ENCODE results near the gene GABRA5. TPM values are rescaled to one million over a fixed set of nuclear protein-coding genes. Genes with fewer than 3 reads are reported as not detected.
"Not testable (repeated sequence)": the region's sequence is repeated elsewhere in the genome, so short reads cannot be mapped to it uniquely, and the experiment has no call there.

Gene GABRA5
- total RNA-seq, 6 experiments from 2014 or later: 2.0 to 4.9 (median 3.2) TPM

GRCh38 chr15:26894181-26894580 lies 27.3 kb downstream of the GABRA5 start:
- no peak for DNase-seq
- Mint-ChIP-seq H3K4me1 (ENCODE audit: low read depth) (no peaks in the 10 kb centered on the region; the same call in 1 of the 2 replicates), H3K9me3 (peaks cover 28% of the 10 kb centered on the region), H3K27ac (no peak overlapping the region), H3K36me3 (ENCODE audit: low read depth) (no peaks in the 10 kb centered on the region), H3K27me3 (ENCODE audit: insufficient read depth) (no peaks in the 10 kb centered on the region; the same call in 1 of the 2 replicates), H3K4me3 (no peak overlapping the region)
- no peak for TF ChIP-seq CTCF (IDR thresholded peaks at IDR 0.05)

DNA sequence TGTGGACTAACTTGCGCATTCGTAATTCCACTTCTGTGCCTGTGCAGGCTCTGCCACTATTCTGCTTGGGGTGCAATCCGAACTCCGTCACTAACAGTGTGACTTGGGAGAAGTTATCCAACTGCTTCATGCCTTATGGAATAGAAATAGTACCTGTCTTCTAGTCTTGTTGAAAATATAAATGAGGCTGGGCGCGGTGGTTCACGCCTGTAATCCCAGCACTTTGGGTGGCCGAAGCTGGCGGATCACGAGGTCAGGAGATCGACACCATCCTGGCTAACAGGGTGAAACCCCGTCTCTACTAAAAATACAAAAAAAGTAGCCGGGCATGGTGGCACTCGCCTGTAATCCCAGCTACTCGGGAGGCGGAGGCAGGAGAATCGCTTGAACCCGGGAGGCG lies 28.5 kb downstream of the GABRA5 start:
- not testable (repeated sequence) for H3K4me3 Mint-ChIP-seq; H3K4me1 Mint-ChIP-seq (ENCODE audit: low read depth); H3K36me3 Mint-ChIP-seq (ENCODE audit: low read depth); DNase-seq; H3K27me3 Mint-ChIP-seq (ENCODE audit: insufficient read depth); H3K27ac Mint-ChIP-seq
- H3K9me3 Mint-ChIP-seq: peaks cover 33% of the 10 kb centered on the region

GRCh38 chr15:26899658-26900057 lies 32.8 kb downstream of the GABRA5 start:
- peaks cover 25% of the 10 kb centered on the region for H3K9me3 Mint-ChIP-seq
- no peak overlapping the region for H3K4me3 Mint-ChIP-seq
- H3K27me3 Mint-ChIP-seq (ENCODE audit: insufficient read depth): no peaks in the 10 kb centered on the region
- TF ChIP-seq CTCF (IDR thresholded peaks at IDR 0.05): no peak
- no peaks in the 10 kb centered on the region for H3K4me1 Mint-ChIP-seq (ENCODE audit: low read depth)
- DNase-seq: no peak
- H3K36me3 Mint-ChIP-seq (ENCODE audit: low read depth): no peaks in the 10 kb centered on the region
- no peak overlapping the region for H3K27ac Mint-ChIP-seq

GRCh38 chr15:26901041-26901440 lies 34.2 kb downstream of the GABRA5 start:
- Mint-ChIP-seq H3K4me3 (no peak overlapping the region), H3K27ac (no peak overlapping the region), H3K4me1 (ENCODE audit: low read depth) (no peaks in the 10 kb centered on the region), H3K9me3 (peaks cover 25% of the 10 kb centered on the region), H3K36me3 (ENCODE audit: low read depth) (no peaks in the 10 kb centered on the region), H3K27me3 (ENCODE audit: insufficient read depth) (no peaks in the 10 kb centered on the region)
- DNase-seq: no peak
- TF ChIP-seq CTCF (IDR thresholded peaks at IDR 0.05): no peak

DNA sequence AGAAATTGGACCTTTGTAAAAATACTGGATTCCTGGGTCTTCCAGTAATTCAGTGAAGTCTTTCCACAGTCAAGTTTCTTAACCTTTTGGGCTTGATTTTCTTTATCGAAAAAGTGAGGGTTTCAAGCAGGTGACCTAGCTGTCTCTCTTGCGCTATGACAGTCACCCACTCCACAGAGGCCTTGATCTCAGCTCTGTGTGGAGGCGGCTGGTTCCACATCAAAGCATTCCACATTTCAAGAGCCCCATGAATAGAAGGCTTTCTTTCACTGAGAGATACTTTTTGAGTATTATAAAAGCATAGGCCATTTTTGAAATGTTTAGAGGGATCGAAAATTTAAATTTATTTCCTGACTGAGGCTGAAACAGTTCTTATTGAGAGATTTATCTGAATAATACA lies 43.9 kb downstream of the GABRA5 start:
- Mint-ChIP-seq H3K4me3 (no peak overlapping the region), H3K27ac (no peak overlapping the region), H3K36me3 (ENCODE audit: low read depth) (peaks cover 1% of the 10 kb centered on the region; the same call in 1 of the 2 replicates), H3K27me3 (ENCODE audit: insufficient read depth) (peaks cover 2% of the 10 kb centered on the region; the same call in 1 of the 2 replicates), H3K9me3 (peaks cover 11% of the 10 kb centered on the region), H3K4me1 (ENCODE audit: low read depth) (no peaks in the 10 kb centered on the region)
- TF ChIP-seq CTCF (IDR thresholded peaks at IDR 0.05): no peak
- no peak for DNase-seq

GRCh38 chr15:26921433-26921832 lies 54.6 kb downstream of the GABRA5 start:
- H3K9me3 Mint-ChIP-seq: peaks cover 25% of the 10 kb centered on the region
- peaks cover 12% of the 10 kb centered on the region; the same call in 1 of the 2 replicates for H3K36me3 Mint-ChIP-seq (ENCODE audit: low read depth)
- no peak for TF ChIP-seq CTCF (IDR thresholded peaks at IDR 0.05)
- peaks cover 1% of the 10 kb centered on the region; the same call in 1 of the 2 replicates for H3K27me3 Mint-ChIP-seq (ENCODE audit: insufficient read depth)
- no peak for DNase-seq
- H3K4me1 Mint-ChIP-seq (ENCODE audit: low read depth): no peaks in the 10 kb centered on the region
- no peak overlapping the region for H3K27ac Mint-ChIP-seq
- no peak overlapping the region for H3K4me3 Mint-ChIP-seq
